Measurements from ENCODE around the gene LOC128125822.
A peak's percentile ranks its signal among the peaks of the same experiment; 100 is the strongest.
"Not testable (repeated sequence)": the region's sequence is repeated elsewhere in the genome, so short reads cannot be mapped to it uniquely, and the experiment has no call there.

Gene LOC128125822

DNA sequence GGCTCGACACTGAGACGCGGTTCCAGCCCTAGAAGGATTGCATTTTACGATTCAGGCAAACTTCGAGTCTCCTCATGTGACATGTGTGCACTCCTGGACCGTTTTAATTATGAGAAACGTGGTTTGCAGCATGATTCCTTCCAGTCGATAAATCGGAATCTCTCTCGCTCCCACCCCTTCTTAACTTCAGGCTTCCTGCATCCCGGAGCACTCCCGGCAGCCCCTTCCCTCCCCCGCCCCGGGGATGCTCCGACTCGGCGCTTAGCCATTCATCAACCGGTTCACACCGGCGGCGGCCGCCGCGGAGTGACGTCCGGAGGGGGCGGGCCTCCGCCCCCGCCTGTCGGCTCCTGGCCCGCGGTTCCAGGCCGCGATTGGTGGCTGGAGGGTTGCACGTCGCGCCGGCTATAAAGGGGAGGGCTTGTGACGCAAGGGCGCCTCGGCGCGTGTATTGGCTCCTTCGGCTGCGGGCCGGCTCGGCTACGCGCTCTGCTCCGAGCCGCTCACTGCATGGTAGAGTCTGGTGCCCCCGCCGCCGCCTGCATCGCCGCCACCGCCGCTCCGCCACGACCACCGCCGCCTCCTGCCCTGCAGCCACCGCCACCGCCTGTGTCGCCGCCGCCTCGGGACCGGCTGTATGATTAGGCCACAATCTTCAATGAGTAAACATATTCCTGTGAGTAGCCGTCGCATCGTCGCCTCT is at the start of gene LOC128125822, which contains the start of gene PTP4A1:
Gene LOC128125822, plus strand, starts transcription at position 437 of the 703 bp plus-strand sequence.
Gene PTP4A1, plus strand, starts transcription at position 437 of the 703 bp plus-strand sequence. CDS start 4,401 bp downstream, outside the sequence.
- Histone ChIP-seq H3K9me3 (no peaks in the 10 kb centered on the region), H3K4me1 (peaks cover 0 to 39% (median 6%) of the 10 kb centered on the region in 4 donors), H3K4me3 (peak within 1 kb of the TSS; percentile 66 to 100 (median 86)), H3K27me3 (no peaks in the 10 kb centered on the region), H3K36me3 (peaks cover 0 to 9% (median 0%) of the 10 kb centered on the region in 3 donors), H3K27ac (peak within 1 kb of the TSS; percentile 96 to 100 (median 98))
- TF ChIP-seq, protein P1, sequence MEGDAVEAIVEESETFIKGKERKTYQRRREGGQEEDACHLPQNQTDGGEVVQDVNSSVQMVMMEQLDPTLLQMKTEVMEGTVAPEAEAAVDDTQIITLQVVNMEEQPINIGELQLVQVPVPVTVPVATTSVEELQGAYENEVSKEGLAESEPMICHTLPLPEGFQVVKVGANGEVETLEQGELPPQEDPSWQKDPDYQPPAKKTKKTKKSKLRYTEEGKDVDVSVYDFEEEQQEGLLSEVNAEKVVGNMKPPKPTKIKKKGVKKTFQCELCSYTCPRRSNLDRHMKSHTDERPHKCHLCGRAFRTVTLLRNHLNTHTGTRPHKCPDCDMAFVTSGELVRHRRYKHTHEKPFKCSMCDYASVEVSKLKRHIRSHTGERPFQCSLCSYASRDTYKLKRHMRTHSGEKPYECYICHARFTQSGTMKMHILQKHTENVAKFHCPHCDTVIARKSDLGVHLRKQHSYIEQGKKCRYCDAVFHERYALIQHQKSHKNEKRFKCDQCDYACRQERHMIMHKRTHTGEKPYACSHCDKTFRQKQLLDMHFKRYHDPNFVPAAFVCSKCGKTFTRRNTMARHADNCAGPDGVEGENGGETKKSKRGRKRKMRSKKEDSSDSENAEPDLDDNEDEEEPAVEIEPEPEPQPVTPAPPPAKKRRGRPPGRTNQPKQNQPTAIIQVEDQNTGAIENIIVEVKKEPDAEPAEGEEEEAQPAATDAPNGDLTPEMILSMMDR (IDR thresholded peaks at IDR 0.05), result peak in 2 of 5 experiments; percentile 38 to 49
- peak; percentile 93 to 97 for TF ChIP-seq EP300 (IDR thresholded peaks at IDR 0.05)
- peak; percentile 99 to 100 for TF ChIP-seq POLR2A (IDR thresholded peaks at IDR 0.05)
- peak; percentile 91 to 95 for DNase-seq (ENCODE audit: low spot score in 2 of 2)
- 0% methylated on average over 13 to 42 of the region's 73 CpGs for WGBS, 2 donors

DNA sequence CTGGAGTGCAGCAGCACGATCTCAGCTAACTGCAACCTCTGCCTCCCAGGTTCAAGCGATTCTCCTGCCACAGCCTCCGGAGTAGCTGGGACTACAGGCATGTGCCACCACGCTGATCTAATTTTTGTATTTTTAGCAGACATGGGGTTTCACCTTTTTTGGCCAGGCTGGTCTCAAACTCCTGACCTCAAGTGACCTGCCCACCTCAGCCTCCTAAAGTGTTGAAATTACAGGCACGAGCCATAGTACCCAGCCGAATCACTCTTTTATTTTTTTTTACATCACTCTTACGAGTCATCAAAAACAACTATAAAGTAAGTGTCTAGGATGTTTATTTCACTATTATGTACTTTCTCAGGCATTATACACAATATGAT is 49.4 kb upstream of the LOC128125822 start:
- H3K4me3 ChIP-seq; DNase-seq (ENCODE audit: low spot score in 2 of 2); H3K27me3 ChIP-seq; H3K9me3 ChIP-seq; H3K27ac ChIP-seq; H3K4me1 ChIP-seq; H3K36me3 ChIP-seq: not testable (repeated sequence)
- WGBS, 2 donors, result 86 to 91% methylated on average over 7 of the region's 7 CpGs

DNA sequence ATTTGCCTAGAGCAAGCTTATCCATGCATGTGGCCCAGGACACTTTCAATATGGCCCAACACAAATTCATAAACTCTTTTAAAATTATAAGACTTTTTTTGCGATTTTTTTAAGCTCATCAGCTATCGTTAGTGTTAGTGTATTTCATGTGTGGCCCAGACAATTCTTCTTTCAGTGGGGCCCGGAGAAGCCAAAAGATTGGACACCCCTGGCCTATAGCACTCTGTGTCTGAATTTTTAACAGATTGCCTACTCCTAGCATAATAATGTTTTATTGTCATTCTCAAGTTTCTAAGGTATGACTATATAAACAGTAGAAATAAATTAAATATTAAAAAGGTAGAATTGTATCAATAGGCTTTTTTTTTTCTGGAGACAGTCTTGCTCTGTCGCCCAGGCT is 48.6 kb upstream of the LOC128125822 start:
- H3K9me3 ChIP-seq, result no peaks in the 10 kb centered on the region
- DNase-seq (ENCODE audit: low spot score in 2 of 2), result no peak
- H3K27ac ChIP-seq, result no peak overlapping the region
- no peaks in the 10 kb centered on the region for H3K36me3 ChIP-seq
- no peak overlapping the region for H3K4me3 ChIP-seq
- WGBS, 2 donors, result 94 to 95% methylated on average over 4 of the region's 4 CpGs
- H3K4me1 ChIP-seq, result peaks cover 0 to 4% (median 0%) of the 10 kb centered on the region in 4 donors
- no peaks in the 10 kb centered on the region for H3K27me3 ChIP-seq
- no peak for TF ChIP-seq EP300 (IDR thresholded peaks at IDR 0.05)

DNA sequence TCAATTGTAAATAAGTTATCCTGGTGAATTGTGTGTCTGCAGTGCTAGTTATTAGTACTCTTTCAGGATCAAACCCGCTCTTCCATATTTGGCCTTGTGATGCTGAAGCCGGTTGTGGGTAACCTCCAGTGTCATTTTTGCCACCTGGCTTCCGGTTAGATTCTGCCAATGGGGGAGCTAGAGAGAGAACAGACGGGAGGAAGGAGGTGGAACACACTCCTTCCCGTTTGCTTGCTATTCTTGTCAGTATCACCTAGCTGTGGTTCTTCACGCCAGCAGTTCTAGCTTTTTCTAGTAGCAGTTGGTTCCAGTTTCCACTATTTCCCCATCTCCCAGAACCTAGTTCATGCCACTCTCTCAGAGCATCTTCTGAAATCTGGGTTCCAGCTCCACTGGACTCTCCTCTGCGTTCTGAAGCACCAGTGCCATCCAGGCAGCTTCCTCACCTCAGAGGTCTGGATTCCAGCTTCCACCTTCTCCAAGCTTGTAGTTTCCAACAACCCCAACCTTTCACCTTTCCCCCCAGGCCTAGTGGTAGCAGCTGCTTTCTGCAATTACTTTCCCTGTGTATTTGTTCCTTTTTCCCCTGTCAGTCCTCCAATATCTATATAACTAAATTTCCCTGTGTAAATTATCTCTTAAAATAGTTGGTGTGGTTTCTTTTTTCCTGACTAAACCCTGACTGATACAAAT is 46.9 kb upstream of the LOC128125822 start:
- no peak for TF ChIP-seq EP300 (IDR thresholded peaks at IDR 0.05)
- TF ChIP-seq, protein P1 (IDR thresholded peaks at IDR 0.05), result no peak
- no peak for TF ChIP-seq POLR2A (IDR thresholded peaks at IDR 0.05)
- 73 to 78% methylated on average over 7 of the region's 7 CpGs for WGBS, 2 donors

DNA sequence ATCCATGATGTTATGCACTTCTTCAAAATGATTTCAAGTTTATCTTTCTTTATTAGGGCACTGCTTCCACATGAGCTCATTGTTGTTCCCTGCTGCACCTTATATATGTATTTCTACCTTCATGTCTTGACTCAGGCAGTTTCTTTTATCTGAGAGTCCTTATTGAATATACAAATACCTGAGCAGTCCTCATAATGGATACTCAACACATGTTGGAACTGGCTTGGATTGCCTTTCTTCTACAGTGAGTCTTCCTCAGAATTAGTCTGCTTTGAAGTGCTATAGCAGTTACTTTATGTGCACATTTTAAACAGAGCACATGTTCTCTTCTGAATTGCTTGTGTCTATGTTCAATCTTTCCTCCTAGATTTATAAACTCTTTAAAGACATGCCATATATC is 45.3 kb upstream of the LOC128125822 start:
- Histone ChIP-seq H3K4me3 (no peak overlapping the region), H3K27me3 (no peaks in the 10 kb centered on the region), H3K27ac (no peak overlapping the region), H3K4me1 (peaks cover 0 to 4% (median 0%) of the 10 kb centered on the region in 4 donors), H3K36me3 (no peaks in the 10 kb centered on the region), H3K9me3 (no peaks in the 10 kb centered on the region)
- DNase-seq (ENCODE audit: low spot score in 2 of 2), result no peak
- TF ChIP-seq, protein P1 (IDR thresholded peaks at IDR 0.05), result no peak
- no peak for TF ChIP-seq POLR2A (IDR thresholded peaks at IDR 0.05)
- no peak for TF ChIP-seq EP300 (IDR thresholded peaks at IDR 0.05)

More for the DNA sequence above, 46.9 kb upstream of the LOC128125822 start:
- H3K4me1 ChIP-seq, result peaks cover 0 to 4% (median 0%) of the 10 kb centered on the region in 4 donors
- H3K27me3 ChIP-seq, result no peaks in the 10 kb centered on the region
- H3K4me3 ChIP-seq, result no peak overlapping the region
- H3K36me3 ChIP-seq, result no peaks in the 10 kb centered on the region
- DNase-seq (ENCODE audit: low spot score in 2 of 2), result no peak
- no peak overlapping the region for H3K27ac ChIP-seq
- H3K9me3 ChIP-seq, result no peaks in the 10 kb centered on the region
